ENCODE results near the gene DOK6. TPM values are rescaled to one million over a fixed set of nuclear protein-coding genes. Genes with fewer than 3 reads are reported as not detected.

Gene DOK6
- total and polyA plus RNA-seq, 9 of the 15 experiments (the other 6 are each of a cell fraction or from before 2014, with no cell fraction given): not detected

DNA sequence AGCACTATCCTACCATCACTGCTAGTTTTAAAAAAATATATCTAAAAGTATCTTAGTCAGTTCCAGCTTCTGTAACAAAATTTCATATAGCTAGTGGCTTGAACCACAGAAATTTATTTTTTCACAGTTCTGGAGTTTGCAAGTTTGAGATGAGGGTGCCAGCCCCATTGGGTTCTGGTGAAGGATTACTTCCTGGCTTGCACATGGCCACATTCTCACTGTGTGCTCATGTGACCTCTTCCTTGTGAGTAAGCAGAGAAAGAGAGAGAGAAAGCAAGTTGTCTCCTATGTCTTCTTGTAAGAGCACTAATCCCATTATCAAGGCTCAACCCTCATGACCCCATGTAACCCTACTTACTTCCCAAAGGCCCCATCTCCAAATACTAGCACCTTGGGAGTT is 158.9 kb downstream of the DOK6 start (continued):
- TF ChIP-seq, protein P1, sequence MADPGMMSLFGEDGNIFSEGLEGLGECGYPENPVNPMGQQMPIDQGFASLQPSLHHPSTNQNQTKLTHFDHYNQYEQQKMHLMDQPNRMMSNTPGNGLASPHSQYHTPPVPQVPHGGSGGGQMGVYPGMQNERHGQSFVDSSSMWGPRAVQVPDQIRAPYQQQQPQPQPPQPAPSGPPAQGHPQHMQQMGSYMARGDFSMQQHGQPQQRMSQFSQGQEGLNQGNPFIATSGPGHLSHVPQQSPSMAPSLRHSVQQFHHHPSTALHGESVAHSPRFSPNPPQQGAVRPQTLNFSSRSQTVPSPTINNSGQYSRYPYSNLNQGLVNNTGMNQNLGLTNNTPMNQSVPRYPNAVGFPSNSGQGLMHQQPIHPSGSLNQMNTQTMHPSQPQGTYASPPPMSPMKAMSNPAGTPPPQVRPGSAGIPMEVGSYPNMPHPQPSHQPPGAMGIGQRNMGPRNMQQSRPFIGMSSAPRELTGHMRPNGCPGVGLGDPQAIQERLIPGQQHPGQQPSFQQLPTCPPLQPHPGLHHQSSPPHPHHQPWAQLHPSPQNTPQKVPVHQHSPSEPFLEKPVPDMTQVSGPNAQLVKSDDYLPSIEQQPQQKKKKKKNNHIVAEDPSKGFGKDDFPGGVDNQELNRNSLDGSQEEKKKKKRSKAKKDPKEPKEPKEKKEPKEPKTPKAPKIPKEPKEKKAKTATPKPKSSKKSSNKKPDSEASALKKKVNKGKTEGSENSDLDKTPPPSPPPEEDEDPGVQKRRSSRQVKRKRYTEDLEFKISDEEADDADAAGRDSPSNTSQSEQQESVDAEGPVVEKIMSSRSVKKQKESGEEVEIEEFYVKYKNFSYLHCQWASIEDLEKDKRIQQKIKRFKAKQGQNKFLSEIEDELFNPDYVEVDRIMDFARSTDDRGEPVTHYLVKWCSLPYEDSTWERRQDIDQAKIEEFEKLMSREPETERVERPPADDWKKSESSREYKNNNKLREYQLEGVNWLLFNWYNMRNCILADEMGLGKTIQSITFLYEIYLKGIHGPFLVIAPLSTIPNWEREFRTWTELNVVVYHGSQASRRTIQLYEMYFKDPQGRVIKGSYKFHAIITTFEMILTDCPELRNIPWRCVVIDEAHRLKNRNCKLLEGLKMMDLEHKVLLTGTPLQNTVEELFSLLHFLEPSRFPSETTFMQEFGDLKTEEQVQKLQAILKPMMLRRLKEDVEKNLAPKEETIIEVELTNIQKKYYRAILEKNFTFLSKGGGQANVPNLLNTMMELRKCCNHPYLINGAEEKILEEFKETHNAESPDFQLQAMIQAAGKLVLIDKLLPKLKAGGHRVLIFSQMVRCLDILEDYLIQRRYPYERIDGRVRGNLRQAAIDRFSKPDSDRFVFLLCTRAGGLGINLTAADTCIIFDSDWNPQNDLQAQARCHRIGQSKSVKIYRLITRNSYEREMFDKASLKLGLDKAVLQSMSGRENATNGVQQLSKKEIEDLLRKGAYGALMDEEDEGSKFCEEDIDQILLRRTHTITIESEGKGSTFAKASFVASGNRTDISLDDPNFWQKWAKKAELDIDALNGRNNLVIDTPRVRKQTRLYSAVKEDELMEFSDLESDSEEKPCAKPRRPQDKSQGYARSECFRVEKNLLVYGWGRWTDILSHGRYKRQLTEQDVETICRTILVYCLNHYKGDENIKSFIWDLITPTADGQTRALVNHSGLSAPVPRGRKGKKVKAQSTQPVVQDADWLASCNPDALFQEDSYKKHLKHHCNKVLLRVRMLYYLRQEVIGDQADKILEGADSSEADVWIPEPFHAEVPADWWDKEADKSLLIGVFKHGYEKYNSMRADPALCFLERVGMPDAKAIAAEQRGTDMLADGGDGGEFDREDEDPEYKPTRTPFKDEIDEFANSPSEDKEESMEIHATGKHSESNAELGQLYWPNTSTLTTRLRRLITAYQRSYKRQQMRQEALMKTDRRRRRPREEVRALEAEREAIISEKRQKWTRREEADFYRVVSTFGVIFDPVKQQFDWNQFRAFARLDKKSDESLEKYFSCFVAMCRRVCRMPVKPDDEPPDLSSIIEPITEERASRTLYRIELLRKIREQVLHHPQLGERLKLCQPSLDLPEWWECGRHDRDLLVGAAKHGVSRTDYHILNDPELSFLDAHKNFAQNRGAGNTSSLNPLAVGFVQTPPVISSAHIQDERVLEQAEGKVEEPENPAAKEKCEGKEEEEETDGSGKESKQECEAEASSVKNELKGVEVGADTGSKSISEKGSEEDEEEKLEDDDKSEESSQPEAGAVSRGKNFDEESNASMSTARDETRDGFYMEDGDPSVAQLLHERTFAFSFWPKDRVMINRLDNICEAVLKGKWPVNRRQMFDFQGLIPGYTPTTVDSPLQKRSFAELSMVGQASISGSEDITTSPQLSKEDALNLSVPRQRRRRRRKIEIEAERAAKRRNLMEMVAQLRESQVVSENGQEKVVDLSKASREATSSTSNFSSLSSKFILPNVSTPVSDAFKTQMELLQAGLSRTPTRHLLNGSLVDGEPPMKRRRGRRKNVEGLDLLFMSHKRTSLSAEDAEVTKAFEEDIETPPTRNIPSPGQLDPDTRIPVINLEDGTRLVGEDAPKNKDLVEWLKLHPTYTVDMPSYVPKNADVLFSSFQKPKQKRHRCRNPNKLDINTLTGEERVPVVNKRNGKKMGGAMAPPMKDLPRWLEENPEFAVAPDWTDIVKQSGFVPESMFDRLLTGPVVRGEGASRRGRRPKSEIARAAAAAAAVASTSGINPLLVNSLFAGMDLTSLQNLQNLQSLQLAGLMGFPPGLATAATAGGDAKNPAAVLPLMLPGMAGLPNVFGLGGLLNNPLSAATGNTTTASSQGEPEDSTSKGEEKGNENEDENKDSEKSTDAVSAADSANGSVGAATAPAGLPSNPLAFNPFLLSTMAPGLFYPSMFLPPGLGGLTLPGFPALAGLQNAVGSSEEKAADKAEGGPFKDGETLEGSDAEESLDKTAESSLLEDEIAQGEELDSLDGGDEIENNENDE (IDR thresholded peaks at IDR 0.05; ENCODE audit: low read depth, low read length): no peak
- TF ChIP-seq TCF7L2 (IDR thresholded peaks at IDR 0.05; ENCODE audit: low read depth, low read length): no peak
- TF ChIP-seq MAFG (tag; conservative IDR thresholded peaks at IDR 0.05): no peak
- TF ChIP-seq ZNF764 (CRISPR knock-in tag; IDR thresholded peaks at IDR 0.05; ENCODE audit: low read depth): no peak
- TF ChIP-seq, protein P2, sequence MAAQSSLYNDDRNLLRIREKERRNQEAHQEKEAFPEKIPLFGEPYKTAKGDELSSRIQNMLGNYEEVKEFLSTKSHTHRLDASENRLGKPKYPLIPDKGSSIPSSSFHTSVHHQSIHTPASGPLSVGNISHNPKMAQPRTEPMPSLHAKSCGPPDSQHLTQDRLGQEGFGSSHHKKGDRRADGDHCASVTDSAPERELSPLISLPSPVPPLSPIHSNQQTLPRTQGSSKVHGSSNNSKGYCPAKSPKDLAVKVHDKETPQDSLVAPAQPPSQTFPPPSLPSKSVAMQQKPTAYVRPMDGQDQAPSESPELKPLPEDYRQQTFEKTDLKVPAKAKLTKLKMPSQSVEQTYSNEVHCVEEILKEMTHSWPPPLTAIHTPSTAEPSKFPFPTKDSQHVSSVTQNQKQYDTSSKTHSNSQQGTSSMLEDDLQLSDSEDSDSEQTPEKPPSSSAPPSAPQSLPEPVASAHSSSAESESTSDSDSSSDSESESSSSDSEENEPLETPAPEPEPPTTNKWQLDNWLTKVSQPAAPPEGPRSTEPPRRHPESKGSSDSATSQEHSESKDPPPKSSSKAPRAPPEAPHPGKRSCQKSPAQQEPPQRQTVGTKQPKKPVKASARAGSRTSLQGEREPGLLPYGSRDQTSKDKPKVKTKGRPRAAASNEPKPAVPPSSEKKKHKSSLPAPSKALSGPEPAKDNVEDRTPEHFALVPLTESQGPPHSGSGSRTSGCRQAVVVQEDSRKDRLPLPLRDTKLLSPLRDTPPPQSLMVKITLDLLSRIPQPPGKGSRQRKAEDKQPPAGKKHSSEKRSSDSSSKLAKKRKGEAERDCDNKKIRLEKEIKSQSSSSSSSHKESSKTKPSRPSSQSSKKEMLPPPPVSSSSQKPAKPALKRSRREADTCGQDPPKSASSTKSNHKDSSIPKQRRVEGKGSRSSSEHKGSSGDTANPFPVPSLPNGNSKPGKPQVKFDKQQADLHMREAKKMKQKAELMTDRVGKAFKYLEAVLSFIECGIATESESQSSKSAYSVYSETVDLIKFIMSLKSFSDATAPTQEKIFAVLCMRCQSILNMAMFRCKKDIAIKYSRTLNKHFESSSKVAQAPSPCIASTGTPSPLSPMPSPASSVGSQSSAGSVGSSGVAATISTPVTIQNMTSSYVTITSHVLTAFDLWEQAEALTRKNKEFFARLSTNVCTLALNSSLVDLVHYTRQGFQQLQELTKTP (IDR thresholded peaks at IDR 0.05; ENCODE audit: low read depth in 1 of 2, partially characterized antibody in 2 of 2): no peak
